ENCODE data around the gene RAB3GAP1.
"Not testable (repeated sequence)": the region's sequence is repeated elsewhere in the genome, so short reads cannot be mapped to it uniquely, and the experiment has no call there.

RAB3GAP1 gene

DNA sequence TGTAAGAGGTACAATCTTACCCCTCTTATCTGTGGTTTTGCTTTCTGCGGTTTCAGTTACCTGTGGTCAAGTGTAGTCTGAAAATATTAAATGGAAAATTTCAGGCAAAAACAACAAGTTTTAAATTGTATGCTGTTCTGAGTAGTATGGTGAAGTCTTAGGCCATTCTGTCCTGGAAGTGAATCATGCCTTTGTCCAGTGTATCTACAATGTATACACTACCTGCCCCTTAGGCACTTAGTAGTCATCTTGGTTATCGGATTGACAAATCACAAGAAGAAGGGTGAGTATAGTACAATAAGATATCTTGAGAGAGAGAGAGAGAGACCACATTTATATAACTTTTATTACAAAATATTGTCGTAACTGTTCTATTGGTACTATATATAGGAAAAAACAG lies 43.5 kb downstream of the RAB3GAP1 start:
- ChIA-PET CTCF (no interaction called here), POLR2A (no interaction called here)
- no peak for DNase-seq (ENCODE audit: low read depth, low spot score)
- no peak for TF ChIP-seq CTCF (IDR thresholded peaks at IDR 0.05; ENCODE audit: insufficient read depth, low read length, missing control alignments)
- H3K4me3 ChIP-seq (ENCODE audit: low read depth, low read length): no peak overlapping the region

DNA sequence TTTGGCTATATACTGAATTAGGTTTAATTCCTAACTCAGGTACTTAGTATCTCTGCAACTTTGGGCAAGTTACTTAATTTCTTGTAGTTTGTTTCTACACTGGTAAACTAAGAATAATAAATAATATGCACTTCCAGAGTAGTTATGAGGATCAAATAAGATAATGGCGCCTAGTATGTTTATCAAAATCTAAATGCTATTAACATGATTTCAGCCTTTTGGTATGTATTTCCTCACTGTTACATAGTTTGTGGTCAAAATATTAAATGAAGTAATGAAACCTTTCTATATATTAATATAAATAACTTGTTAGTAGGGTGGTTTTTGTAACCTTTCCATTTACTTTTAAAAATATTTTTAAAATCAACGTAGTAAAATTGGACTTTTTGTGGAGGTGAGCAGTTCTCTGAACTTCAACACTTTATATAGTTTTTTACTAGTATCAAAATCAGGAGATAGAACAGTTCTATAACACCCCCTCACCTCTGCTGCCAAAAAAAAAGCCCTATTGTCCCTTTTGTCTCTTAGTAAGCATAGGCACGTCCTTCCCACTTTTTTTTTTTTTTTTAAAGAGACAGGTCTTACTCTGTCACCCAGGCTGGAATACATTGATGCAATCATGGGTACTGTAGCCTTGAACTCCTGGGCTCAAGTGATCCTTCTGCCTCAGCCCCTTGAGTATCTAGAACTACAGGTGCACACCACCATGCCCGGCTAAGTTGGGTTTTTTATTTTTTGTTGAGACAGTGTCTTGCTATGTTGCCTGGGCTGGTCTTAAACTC lies 44.8 kb downstream of the RAB3GAP1 start:
- TF ChIP-seq CTCF (IDR thresholded peaks at IDR 0.05; ENCODE audit: insufficient read depth, low read length, missing control alignments): no peak
- H3K4me3 ChIP-seq (ENCODE audit: low read depth, low read length): no peak overlapping the region
- ChIA-PET CTCF (no interaction called here), POLR2A (no interaction called here)
- no peak for DNase-seq (ENCODE audit: low read depth, low spot score)

- CTCF ChIA-PET: no interaction called here
Observed at GRCh38 chr2:135097532-135098231, 45.6 kb downstream of the RAB3GAP1 start.

DNA sequence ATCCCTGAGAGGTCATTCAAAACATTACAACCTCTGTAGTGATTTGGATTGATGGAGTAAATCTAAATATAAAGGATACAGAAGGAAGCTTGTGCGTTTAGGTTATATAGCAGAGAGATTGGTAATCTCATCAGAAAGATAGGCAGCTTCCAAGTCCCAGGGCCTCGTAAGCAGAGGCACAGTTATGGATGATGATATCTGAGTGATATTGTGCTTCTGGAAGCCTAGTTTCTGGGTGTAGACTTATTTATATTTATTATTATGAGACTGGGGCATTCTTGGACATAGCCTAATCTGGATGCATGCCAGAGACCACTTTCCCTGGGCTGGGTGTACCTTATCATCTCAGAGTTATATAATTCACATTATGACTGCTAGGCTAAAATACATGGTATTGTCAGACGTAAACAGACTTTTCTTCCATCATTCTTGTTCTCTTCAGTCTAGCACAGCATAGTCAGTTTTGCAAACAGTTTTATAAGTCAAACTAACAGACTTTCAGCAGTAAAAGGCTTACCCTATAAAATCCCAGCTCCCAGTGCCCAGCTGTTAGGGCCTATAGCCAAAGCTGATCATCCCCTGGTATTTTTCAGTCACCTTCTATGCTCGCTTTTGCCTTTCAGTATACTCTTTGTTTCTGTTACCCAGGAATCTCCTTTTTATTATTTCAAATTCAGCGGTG lies 47.9 kb downstream of the RAB3GAP1 start:
- CTCF ChIA-PET: no interaction called here
- no peak for DNase-seq (ENCODE audit: low read depth, low spot score)
- POLR2A ChIA-PET: no interaction called here
- H3K4me3 ChIP-seq (ENCODE audit: low read depth, low read length): no peak overlapping the region
- no peak for TF ChIP-seq CTCF (IDR thresholded peaks at IDR 0.05; ENCODE audit: insufficient read depth, low read length, missing control alignments)

More at GRCh38 chr2:135097532-135098231, 45.6 kb downstream of the RAB3GAP1 start:
- H3K4me3 ChIP-seq (ENCODE audit: low read depth, low read length): no peak overlapping the region
- POLR2A ChIA-PET: no interaction called here
- no peak for DNase-seq (ENCODE audit: low read depth, low spot score)
- no peak for TF ChIP-seq CTCF (IDR thresholded peaks at IDR 0.05; ENCODE audit: insufficient read depth, low read length, missing control alignments)

DNA sequence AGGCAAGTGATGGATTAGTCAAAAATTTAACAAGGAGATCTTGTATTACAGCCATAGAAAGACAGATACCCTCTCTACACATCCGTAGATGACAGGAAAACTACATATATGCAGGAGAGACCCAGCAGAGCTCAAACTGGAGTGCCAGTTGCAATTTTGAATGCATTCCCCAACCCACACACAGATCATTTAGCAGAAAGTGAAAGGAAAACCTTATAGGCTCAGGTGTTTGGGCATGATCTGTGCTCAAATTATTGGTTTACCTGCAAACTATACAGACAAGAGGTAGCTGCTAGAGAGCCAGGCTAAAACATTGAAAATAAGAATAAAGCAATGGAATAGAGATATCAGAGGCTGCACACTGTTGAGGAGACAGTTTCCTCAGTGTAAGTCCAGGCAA lies 51.8 kb downstream of the RAB3GAP1 start:
- TF ChIP-seq CTCF (IDR thresholded peaks at IDR 0.05; ENCODE audit: insufficient read depth, low read length, missing control alignments): no peak
- POLR2A ChIA-PET: interaction anchor here (0.6 kb wide), 1 partner anchor 9 kb away, joined by 3 read pairs; no protein-coding TSS in a partner anchor
- DNase-seq (ENCODE audit: low read depth, low spot score): no peak
- H3K4me3 ChIP-seq (ENCODE audit: low read depth, low read length): no peak overlapping the region
- CTCF ChIA-PET: no interaction called here

GRCh38 chr2:135105513-135106316 lies 53.6 kb downstream of the RAB3GAP1 start:
- H3K4me3 ChIP-seq (ENCODE audit: low read depth, low read length); CTCF ChIA-PET; POLR2A ChIA-PET; DNase-seq (ENCODE audit: low read depth, low spot score): not testable (repeated sequence)

Measured in AG04449 (cell line).